GM12892 (cell line): ENCODE results near the gene NFE2L2.

ENCODE experiments used
- POLR2A ChIP-seq: IDR thresholded peaks from 2 replicates; pipeline ENCODE4 v1.6.1; 2011; ENCODE audit warnings: low read depth, low read length, control low read depth
- POLR2AphosphoS5 ChIP-seq: IDR thresholded peaks from 2 replicates; pipeline ENCODE4 v1.6.1; 2011; ENCODE audit warnings: low read depth, low read length, control low read depth
- TAF1 ChIP-seq: IDR thresholded peaks from 2 replicates; pipeline ENCODE4 v1.6.1; 2011; ENCODE audit warnings: low read depth, mild to moderate bottlenecking, control low read depth, low read length, borderline replicate concordance

DNA sequence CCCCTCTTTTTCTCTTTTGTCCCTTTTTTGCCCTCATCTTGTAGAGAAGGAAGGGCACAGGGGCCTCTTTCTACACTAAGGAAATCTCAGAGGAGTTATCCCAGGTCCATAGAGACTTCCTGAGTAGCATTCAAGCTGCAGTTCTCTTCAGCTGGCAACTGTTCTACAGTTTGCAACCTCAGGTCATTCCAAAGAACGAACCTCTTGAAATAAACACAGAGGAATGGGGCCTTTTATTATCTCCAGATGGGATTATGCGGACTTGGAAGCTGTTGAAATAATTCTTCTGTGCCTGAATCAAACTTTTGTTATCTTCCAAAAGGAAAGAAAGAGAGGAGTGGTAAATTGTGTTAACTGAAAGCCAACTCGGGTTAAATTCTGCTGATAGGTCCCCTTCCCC, 31.0 kb upstream of the NFE2L2 start:
- TF ChIP-seq POLR2A (no peak), POLR2AphosphoS5 (no peak), TAF1 (no peak)
